MM.1S (cell line): Measurements from ENCODE around the gene PPP2R2C.

Experiments
- DNase-seq: peaks from one replicate; pipeline ENCODE4 v3.0.0-alpha.2; 2015
- H2AFZ ChIP-seq: fragments of 300-600 bp; sonication (generic); 2 replicates; pipeline ENCODE4 v1.6.0; 2016; ENCODE audit warnings: antibody characterized with exemption, low read length
- H3F3A ChIP-seq: fragments of 300-600 bp; sonication (generic); 2 replicates; pipeline ENCODE4 v1.6.1; 2016; ENCODE audit warnings: mild to moderate bottlenecking, antibody characterized with exemption, low read length, moderate library complexity, mixed read lengths; ENCODE audit not compliant: insufficient read depth
- H3K27ac ChIP-seq: fragments of 300-600 bp; sonication (generic); 2 replicates; pipeline ENCODE4 v1.5.1; 2016; ENCODE audit warnings: mild to moderate bottlenecking, low read length
- H3K27me3 ChIP-seq: fragments of 300-600 bp; sonication (generic); replicated peaks from 2 replicates; pipeline ENCODE4 v1.6.0; 2016; ENCODE audit warnings: low read length; ENCODE audit not compliant: insufficient read depth
- H3K36me3 ChIP-seq: fragments of 300-600 bp; sonication (generic); replicated peaks from 2 replicates; pipeline ENCODE4 v1.6.1; 2016; ENCODE audit warnings: mild to moderate bottlenecking, low read length, mixed read lengths; ENCODE audit not compliant: insufficient read depth
- H3K4me1 ChIP-seq: fragments of 300-600 bp; sonication (generic); 2 replicates; pipeline ENCODE4 v1.6.1; 2016; ENCODE audit warnings: low read length, mixed read lengths
- H3K4me2 ChIP-seq: fragments of 300-600 bp; sonication (generic); 2 replicates; pipeline ENCODE4 v1.6.0; 2016; ENCODE audit warnings: low read depth, low read length
- H3K4me3 ChIP-seq: fragments of 300-600 bp; sonication (generic); 2 replicates; pipeline ENCODE4 v1.5.1; 2016; ENCODE audit warnings: low read length, mixed read lengths
- H3K79me2 ChIP-seq: fragments of 300-600 bp; sonication (generic); 2 replicates; pipeline ENCODE4 v1.6.1; 2016; ENCODE audit warnings: mixed run types, low read length, mixed read lengths
- H3K9ac ChIP-seq: fragments of 300-600 bp; sonication (generic); 2 replicates; pipeline ENCODE4 v1.6.1; 2016; ENCODE audit warnings: low read length, mixed read lengths
- H3K9me2 ChIP-seq: fragments of 300-600 bp; sonication (generic); replicated peaks from 2 replicates; pipeline ENCODE4 v1.6.1; 2016; ENCODE audit warnings: mild to moderate bottlenecking, low read length, mixed read lengths; ENCODE audit not compliant: insufficient read depth
- H3K9me3 ChIP-seq: fragments of 300-600 bp; sonication (generic); replicated peaks from 2 replicates; pipeline ENCODE4 v1.6.1; 2016; ENCODE audit warnings: mild to moderate bottlenecking, low read length, mixed read lengths; ENCODE audit not compliant: insufficient read depth
- H4K20me1 ChIP-seq: fragments of 300-600 bp; sonication (generic); 2 replicates; pipeline ENCODE4 v1.6.1; 2016; ENCODE audit warnings: mild to moderate bottlenecking, low read length, moderate library complexity, mixed read lengths; ENCODE audit not compliant: insufficient read depth
- CTCF ChIP-seq: fragments of 300-600 bp; sonication (generic); IDR thresholded peaks from 2 replicates; pipeline ENCODE4 v1.5.1; 2016; ENCODE audit warnings: antibody characterized with exemption, low read length, mixed read lengths
- EZH2 ChIP-seq: fragments of 300-600 bp; sonication (generic); optimal IDR thresholded peaks from 2 replicates; pipeline ENCODE3; 2017; ENCODE audit warnings: low read depth, mild to moderate bottlenecking, antibody characterized with exemption, low read length, mixed read lengths
- EZH2phosphoT487 ChIP-seq: fragments of 300-600 bp; sonication (generic); IDR thresholded peaks from 2 replicates; pipeline ENCODE4 v1.6.1; 2018; ENCODE audit warnings: antibody characterized with exemption, low read length

PPP2R2C gene

GRCh38 chr4:6517171-6517570 is 44.8 kb upstream of the PPP2R2C start:
- Histone ChIP-seq H3K27me3 (peaks cover 70% of the 10 kb centered on the region), H2AFZ (no peak overlapping the region), H3K4me2 (no peak overlapping the region), H3K9me3 (no peaks in the 10 kb centered on the region), H3K27ac (no peak overlapping the region), H3K4me3 (no peak overlapping the region), H3K9me2 (no peaks in the 10 kb centered on the region), H4K20me1 (no peaks in the 10 kb centered on the region), H3F3A (no peaks in the 10 kb centered on the region), H3K4me1 (no peaks in the 10 kb centered on the region), H3K9ac (no peak overlapping the region), H3K36me3 (no peaks in the 10 kb centered on the region), H3K79me2 (no peaks in the 10 kb centered on the region)
- DNase-seq: no peak
- TF ChIP-seq CTCF: no peak
- no peak for TF ChIP-seq EZH2phosphoT487
- TF ChIP-seq EZH2: no peak

GRCh38 chr4:6516762-6517161 is 44.3 kb upstream of the PPP2R2C start:
- no peak overlapping the region for H3K27ac ChIP-seq
- H3K4me3 ChIP-seq: no peak overlapping the region
- H3K27me3 ChIP-seq: peaks cover 67% of the 10 kb centered on the region
- no peaks in the 10 kb centered on the region for H4K20me1 ChIP-seq
- H3K9me2 ChIP-seq: no peaks in the 10 kb centered on the region
- no peak for TF ChIP-seq EZH2
- no peak for TF ChIP-seq EZH2phosphoT487
- no peak for TF ChIP-seq CTCF
- H3F3A ChIP-seq: no peaks in the 10 kb centered on the region
- H3K4me2 ChIP-seq: no peak overlapping the region
- DNase-seq: no peak
- H3K4me1 ChIP-seq: no peaks in the 10 kb centered on the region
- H3K36me3 ChIP-seq: no peaks in the 10 kb centered on the region
- no peak overlapping the region for H3K9ac ChIP-seq
- no peaks in the 10 kb centered on the region for H3K79me2 ChIP-seq
- H2AFZ ChIP-seq: no peak overlapping the region
- no peaks in the 10 kb centered on the region for H3K9me3 ChIP-seq

DNA sequence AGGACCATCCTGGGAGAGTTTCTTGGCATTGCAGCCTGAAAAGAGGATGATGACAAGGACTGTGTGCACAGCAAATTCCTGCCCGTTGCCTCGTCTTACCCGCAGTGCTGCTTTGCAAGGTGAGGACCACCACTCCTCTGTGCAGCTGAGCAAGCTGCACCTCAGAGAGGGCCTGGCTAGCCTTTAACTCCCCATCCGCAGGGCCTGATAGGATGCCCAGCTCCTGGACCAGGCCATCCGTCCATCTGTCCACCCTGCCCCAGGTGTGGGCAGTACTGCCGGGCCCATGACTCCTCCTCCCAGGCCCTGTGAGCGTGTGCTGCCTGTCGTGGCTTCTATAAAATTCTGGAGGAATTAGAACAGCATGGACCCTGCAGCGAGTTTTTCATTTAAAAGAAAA is 43.9 kb upstream of the PPP2R2C start:
- Histone ChIP-seq H3K27me3 (peaks cover 62% of the 10 kb centered on the region), H3K9ac (no peak overlapping the region), H3K27ac (no peak overlapping the region), H3K36me3 (no peaks in the 10 kb centered on the region), H3K79me2 (no peaks in the 10 kb centered on the region), H3K9me2 (no peaks in the 10 kb centered on the region), H2AFZ (no peak overlapping the region), H3K4me1 (no peaks in the 10 kb centered on the region), H3F3A (no peaks in the 10 kb centered on the region), H3K9me3 (no peaks in the 10 kb centered on the region), H3K4me3 (no peak overlapping the region), H3K4me2 (no peak overlapping the region), H4K20me1 (no peaks in the 10 kb centered on the region)
- TF ChIP-seq EZH2: no peak
- no peak for TF ChIP-seq CTCF
- TF ChIP-seq EZH2phosphoT487: no peak
- no peak for DNase-seq
